HepG2 (cell line): Measurements from ENCODE around the gene ERMARD. TPM values are rescaled to one million over a fixed set of nuclear protein-coding genes. Genes with fewer than 3 reads are reported as not detected.

Source experiments
- ATAC-seq: fragments of 200-7000 bp; cut with Tn5 transposase; 3 replicates; pipeline ENCODE4 v1.9.1; 2020; ENCODE audit warnings: mild to moderate bottlenecking, moderate library complexity
- BruUV-seq: library from RNA; stranded (reverse); fragments of 400-500 nt; replicated peaks from 2 replicates; lab custom pipeline; 2021; lab: Mats Ljungman, UMichigan
- CTCF ChIA-PET: fragments of 300-600 bp; formaldehyde crosslinking; extraction: SDS; loops from one replicate; lab custom pipeline; 2021; ENCODE audit warnings: low total read pairs, inconsistent platforms, low intra/inter-chr PET ratio; lab: Yijun Ruan, JAX
- POLR2A ChIA-PET: fragments of 350-600 bp; sonication (Branson Sonifier 250); formaldehyde crosslinking; loops from one replicate; lab custom pipeline; 2020; ENCODE audit warnings: antibody characterized with exemption, inconsistent platforms; lab: Yijun Ruan, JAX
- DNase-seq: peaks from one replicate; pipeline ENCODE4 v3.0.0-alpha.2; 2015; ENCODE audit warnings: low spot score
- FAIRE-seq: peaks from 3 replicates; lab custom pipeline; 2011; peaks lifted over from hg19 to GRCh38; lab: Jason Lieb, UNC
- H2AFZ ChIP-seq: one replicate; pipeline ENCODE4 v1.6.1; 2011; ENCODE audit warnings: low read length, inconsistent platforms
- H3K27ac ChIP-seq: fragments of 300-600 bp; 3 replicates; pipeline ENCODE4 v1.8.0; 2011; ENCODE audit warnings: mixed run types, mild to moderate bottlenecking, mixed read lengths, low read length, inconsistent platforms; ENCODE audit not compliant: insufficient read depth; ENCODE audit errors: extremely low read length
- H3K27me3 ChIP-seq, 2 experiments: fragments of 200-600 bp in 1 of 2; 2 replicates in 1 of 2; 3 replicates in 1 of 2; pipeline versions ENCODE4 v1.6.0 to v1.8.0; 2011; ENCODE audit warnings: low read length in 2 of 2, mild to moderate bottlenecking in 2 of 2, moderate library complexity in 2 of 2, inconsistent platforms in 1 of 2; ENCODE audit not compliant: insufficient read depth in 2 of 2, control insufficient read depth in 1 of 2
- H3K36me3 ChIP-seq, 2 experiments: fragments of 200-600 bp in 1 of 2; replicated peaks in 1 of 2; 2 replicates in 1 of 2; 3 replicates in 1 of 2; pipeline versions ENCODE4 v1.5.1 to v1.8.0; 2011; ENCODE audit warnings: low read length in 2 of 2, inconsistent platforms in 1 of 2; ENCODE audit not compliant: insufficient read depth in 2 of 2, control insufficient read depth in 1 of 2
- H3K4me1 ChIP-seq: 2 replicates; pipeline ENCODE4 v1.5.1; 2012; ENCODE audit warnings: low read length, inconsistent platforms; ENCODE audit not compliant: insufficient read depth
- H3K4me2 ChIP-seq: 2 replicates; pipeline ENCODE4 v1.6.0; 2011; ENCODE audit warnings: low read depth, low read length, inconsistent platforms
- H3K4me3 ChIP-seq, 3 experiments: fragments of 200-600 bp in 1 of 3; sonication (generic), shearing (Covaris generic) in 1 of 3; replicated peaks in 1 of 3; 2 replicates each; pipeline ENCODE4 v1.5.1; 2011 to 2016; ENCODE audit warnings: low read length in 3 of 3, inconsistent platforms in 2 of 3, low read depth in 2 of 3, mild to moderate bottlenecking in 2 of 3, control low read depth in 1 of 3, mixed read lengths in 1 of 3; ENCODE audit not compliant: insufficient read depth in 1 of 3
- H3K79me2 ChIP-seq: one replicate; pipeline ENCODE4 v1.6.1; 2011; ENCODE audit warnings: low read length, inconsistent platforms; ENCODE audit not compliant: insufficient read depth
- H3K9ac ChIP-seq: 2 replicates; pipeline ENCODE4 v1.6.0; 2011; ENCODE audit warnings: mild to moderate bottlenecking, low read depth, low read length, inconsistent platforms; ENCODE audit not compliant: insufficient read depth
- H3K9me3 ChIP-seq: 2 replicates; pipeline ENCODE4 v1.5.1; 2012; ENCODE audit warnings: mild to moderate bottlenecking, low read length
- H4K20me1 ChIP-seq: 2 replicates; pipeline ENCODE4 v1.6.0; 2011; ENCODE audit warnings: inconsistent platforms, mild to moderate bottlenecking, low read length, moderate library complexity; ENCODE audit not compliant: insufficient read depth
- AHR ChIP-seq: IDR thresholded peaks from 2 replicates; pipeline ENCODE4 v1.6.1; 2018; ENCODE audit warnings: missing genetic modification reagents, missing compliant biosample characterization
- EHMT2 ChIP-seq: fragments of 200-600 bp; sonication (generic); IDR thresholded peaks from 2 replicates; pipeline ENCODE4 v1.7.0; 2017; ENCODE audit warnings: antibody characterized with exemption, low read depth, low read length, borderline replicate concordance
- FOXA3 ChIP-seq: IDR thresholded peaks from 2 replicates; pipeline ENCODE4 v1.6.1; 2016; ENCODE audit warnings: missing genetic modification reagents, missing compliant biosample characterization
- KAT8 ChIP-seq: IDR thresholded peaks from 2 replicates; pipeline ENCODE4 v1.6.1; 2016; ENCODE audit warnings: missing genetic modification reagents, missing compliant biosample characterization
- MED8 ChIP-seq: sonication (generic); formaldehyde crosslinking; IDR thresholded peaks from 2 replicates; pipeline ENCODE4 v1.8.1; 2023; ENCODE audit warnings: mild to moderate bottlenecking, missing genetic modification reagents; ENCODE audit not compliant: insufficient replicate concordance
- XRCC5 ChIP-seq: fragments of 200-400 bp; formaldehyde crosslinking; optimal IDR thresholded peaks from 2 replicates; pipeline ENCODE3; 2017; ENCODE audit warnings: mild to moderate bottlenecking, low read length
- ZNF121 ChIP-seq: sonication (generic); formaldehyde crosslinking; IDR thresholded peaks from 2 replicates; pipeline ENCODE4 v1.5.0; 2020; ENCODE audit warnings: mild to moderate bottlenecking, missing genetic modification reagents
- ZNF382 ChIP-seq: sonication (generic); formaldehyde crosslinking; IDR thresholded peaks from 2 replicates; pipeline ENCODE4 v1.5.0; 2020; ENCODE audit warnings: missing genetic modification reagents, mild to moderate bottlenecking, borderline replicate concordance
- ZNF772 ChIP-seq: sonication (generic); formaldehyde crosslinking; IDR thresholded peaks from 2 replicates; pipeline ENCODE4 v1.5.0; 2020; ENCODE audit warnings: mild to moderate bottlenecking, missing genetic modification reagents
- WGBS: methylation state at CpG from one replicate; pipeline ENCODE4 v1.1.6; 2017; ENCODE audit warnings: low lambda C conversion rate; 5-methylcytosine and 5-hydroxymethylcytosine counted together
- in situ Hi-C: cut with HindIII; loops from 2 replicates; pipeline ENCODE4 v1.10.0; 2017; ENCODE audit warnings: low pct_unique_long_range_greater_than_20kb; ENCODE audit not compliant: extremely low pct_ligation_motif_present
- intact Hi-C: fragments of 100-400 bp; cut with micrococcal nuclease; formaldehyde crosslinking; loops from one replicate; pipeline ENCODE4 v1.10.0; 2022; ENCODE audit not compliant: unreplicated experiment
- polyA plus RNA-seq, 8 experiments: library from polyadenylated mRNA; depleted of rRNA in 3 of 8; stranded (reverse) in 7 of 8; unstranded in 1 of 8; fragments of >200 nt; fragmentation: Illumina TruSeq in 4 of 8; extraction: Trizol in 4 of 8; gene quantifications; 2 replicates each; pipeline versions ENCODE4 v1.2.1 to v1.2.3, GENCODE V29; 2011 to 2016; ENCODE audit warnings: low read depth in 4 of 8, missing spikeins in 1 of 8, mixed read lengths in 1 of 8; ENCODE audit not compliant: insufficient read depth in 1 of 8
- total RNA-seq, 5 experiments: library from RNA; depleted of rRNA; stranded (reverse); fragments of >200 nt; fragmentation: Illumina TruSeq; extraction: Trizol; gene quantifications; 2 replicates each; pipeline ENCODE4 v1.2.3, GENCODE V29; 2016; ENCODE audit warnings: low read depth in 1 of 5
- TF ChIP-seq, protein P1 (sequence below): sonication (generic); formaldehyde crosslinking; IDR thresholded peaks from 2 replicates; pipeline ENCODE4 v1.4.0; 2020; ENCODE audit warnings: missing genetic modification reagents
- TF ChIP-seq, protein P2 (sequence below): sonication (generic); formaldehyde crosslinking; IDR thresholded peaks from 2 replicates; pipeline ENCODE4 v1.5.1; 2020; ENCODE audit warnings: missing genetic modification reagents, mild to moderate bottlenecking, borderline replicate concordance
- TF ChIP-seq, protein P3 (sequence below): IDR thresholded peaks from 2 replicates; pipeline ENCODE4 v1.6.1; 2018; ENCODE audit warnings: missing genetic modification reagents, mild to moderate bottlenecking, missing compliant biosample characterization

ERMARD gene
- total and polyA plus RNA-seq, 2 of the 13 experiments (the other 11 are each of a cell fraction or from before 2014, with no cell fraction given) = 8.8 to 10.7 TPM

DNA sequence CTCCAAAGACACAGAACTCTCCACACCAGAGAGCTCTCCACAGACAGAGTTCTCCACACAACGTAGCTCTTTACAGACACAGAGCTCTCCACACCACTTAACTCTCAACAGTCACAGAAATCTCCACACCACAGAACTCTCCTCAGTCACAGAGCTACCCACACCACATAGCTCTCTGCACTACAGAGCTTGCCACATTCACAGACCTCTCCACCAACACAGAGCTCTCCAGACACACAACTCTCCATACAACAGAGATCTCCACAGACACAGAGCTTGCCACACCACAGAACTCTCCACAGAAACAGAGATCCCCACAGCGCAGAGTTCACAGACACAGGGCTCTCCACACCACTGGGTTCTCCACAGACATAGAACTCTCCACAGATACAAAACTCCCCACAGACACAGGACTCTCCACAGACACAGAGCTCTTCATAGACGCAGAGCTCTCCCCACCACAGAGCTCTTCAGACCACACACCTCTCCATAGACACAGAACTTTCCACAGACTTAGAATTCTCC lies 52.5 kb downstream of the ERMARD start:
- TF ChIP-seq, protein P1, sequence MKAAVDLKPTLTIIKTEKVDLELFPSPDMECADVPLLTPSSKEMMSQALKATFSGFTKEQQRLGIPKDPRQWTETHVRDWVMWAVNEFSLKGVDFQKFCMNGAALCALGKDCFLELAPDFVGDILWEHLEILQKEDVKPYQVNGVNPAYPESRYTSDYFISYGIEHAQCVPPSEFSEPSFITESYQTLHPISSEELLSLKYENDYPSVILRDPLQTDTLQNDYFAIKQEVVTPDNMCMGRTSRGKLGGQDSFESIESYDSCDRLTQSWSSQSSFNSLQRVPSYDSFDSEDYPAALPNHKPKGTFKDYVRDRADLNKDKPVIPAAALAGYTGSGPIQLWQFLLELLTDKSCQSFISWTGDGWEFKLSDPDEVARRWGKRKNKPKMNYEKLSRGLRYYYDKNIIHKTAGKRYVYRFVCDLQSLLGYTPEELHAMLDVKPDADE (CRISPR knock-in tag) = no peak
- TF ChIP-seq EHMT2 (no peak), ZNF772 (CRISPR knock-in tag) (no peak), ZNF121 (CRISPR knock-in tag) (no peak), KAT8 (CRISPR knock-in tag) (no peak), AHR (no peak), ZNF382 (CRISPR knock-in tag) (no peak), XRCC5 (no peak), FOXA3 (CRISPR knock-in tag) (no peak), MED8 (no peak)
- TF ChIP-seq, protein P2, sequence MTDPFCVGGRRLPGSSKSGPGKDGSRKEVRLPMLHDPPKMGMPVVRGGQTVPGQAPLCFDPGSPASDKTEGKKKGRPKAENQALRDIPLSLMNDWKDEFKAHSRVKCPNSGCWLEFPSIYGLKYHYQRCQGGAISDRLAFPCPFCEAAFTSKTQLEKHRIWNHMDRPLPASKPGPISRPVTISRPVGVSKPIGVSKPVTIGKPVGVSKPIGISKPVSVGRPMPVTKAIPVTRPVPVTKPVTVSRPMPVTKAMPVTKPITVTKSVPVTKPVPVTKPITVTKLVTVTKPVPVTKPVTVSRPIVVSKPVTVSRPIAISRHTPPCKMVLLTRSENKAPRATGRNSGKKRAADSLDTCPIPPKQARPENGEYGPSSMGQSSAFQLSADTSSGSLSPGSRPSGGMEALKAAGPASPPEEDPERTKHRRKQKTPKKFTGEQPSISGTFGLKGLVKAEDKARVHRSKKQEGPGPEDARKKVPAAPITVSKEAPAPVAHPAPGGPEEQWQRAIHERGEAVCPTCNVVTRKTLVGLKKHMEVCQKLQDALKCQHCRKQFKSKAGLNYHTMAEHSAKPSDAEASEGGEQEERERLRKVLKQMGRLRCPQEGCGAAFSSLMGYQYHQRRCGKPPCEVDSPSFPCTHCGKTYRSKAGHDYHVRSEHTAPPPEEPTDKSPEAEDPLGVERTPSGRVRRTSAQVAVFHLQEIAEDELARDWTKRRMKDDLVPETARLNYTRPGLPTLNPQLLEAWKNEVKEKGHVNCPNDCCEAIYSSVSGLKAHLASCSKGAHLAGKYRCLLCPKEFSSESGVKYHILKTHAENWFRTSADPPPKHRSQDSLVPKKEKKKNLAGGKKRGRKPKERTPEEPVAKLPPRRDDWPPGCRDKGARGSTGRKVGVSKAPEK = no peak
- TF ChIP-seq, protein P3, sequence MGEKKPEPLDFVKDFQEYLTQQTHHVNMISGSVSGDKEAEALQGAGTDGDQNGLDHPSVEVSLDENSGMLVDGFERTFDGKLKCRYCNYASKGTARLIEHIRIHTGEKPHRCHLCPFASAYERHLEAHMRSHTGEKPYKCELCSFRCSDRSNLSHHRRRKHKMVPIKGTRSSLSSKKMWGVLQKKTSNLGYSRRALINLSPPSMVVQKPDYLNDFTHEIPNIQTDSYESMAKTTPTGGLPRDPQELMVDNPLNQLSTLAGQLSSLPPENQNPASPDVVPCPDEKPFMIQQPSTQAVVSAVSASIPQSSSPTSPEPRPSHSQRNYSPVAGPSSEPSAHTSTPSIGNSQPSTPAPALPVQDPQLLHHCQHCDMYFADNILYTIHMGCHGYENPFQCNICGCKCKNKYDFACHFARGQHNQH (CRISPR knock-in tag) = no peak
- no TSS peak for BruUV-seq
- H3K4me1 ChIP-seq = peaks cover 62% of the 10 kb centered on the region
- no peak for FAIRE-seq
- ChIA-PET POLR2A (interaction anchor here (0.8 to 8.7 kb wide), 6 partner anchors 9 to 102 kb away, joined by 3 to 198 read pairs (median 6); partner anchors contain the start of genes C6orf120, DYNLT2, ERMARD and PHF10), CTCF (no interaction called here)
- WGBS = 100% methylated on average over 3 of the region's 3 CpGs
- H3K36me3 ChIP-seq = no peaks in the 10 kb centered on the region
- no peaks in the 10 kb centered on the region for H3K79me2 ChIP-seq
- H3K27me3 ChIP-seq = no peaks in the 10 kb centered on the region
- no peak overlapping the region for H3K4me2 ChIP-seq
- no peak for DNase-seq
- no peaks in the 10 kb centered on the region for H4K20me1 ChIP-seq
- no peak overlapping the region for H3K27ac ChIP-seq
- no peak for ATAC-seq
- no peak overlapping the region for H3K4me3 ChIP-seq
- in situ Hi-C loops = no loop called here
- H2AFZ ChIP-seq = no peak overlapping the region
- H3K9ac ChIP-seq = no peak overlapping the region
- intact Hi-C loops = loop anchor here (5.0 kb wide), 1 partner anchor 748 kb away; the partner anchor contains the start of genes PSMB1 and TBP
- no peaks in the 10 kb centered on the region for H3K9me3 ChIP-seq
